HCT116 (cell line): Measurements from ENCODE around the gene CSF2RB. TPM values are rescaled to one million over a fixed set of nuclear protein-coding genes. Genes with fewer than 3 reads are reported as not detected.

Experiments
- ATAC-seq: fragments of 200-7000 bp; cut with Tn5 transposase; 2 replicates; pipeline ENCODE4 v1.9.1; 2020; ENCODE audit warnings: mild to moderate bottlenecking, moderate library complexity
- BruUV-seq: library from RNA; stranded (reverse); fragments of 400-500 nt; replicated peaks from 2 replicates; lab custom pipeline; 2021; lab: Mats Ljungman, UMichigan
- CTCF ChIA-PET: fragments of 300-600 bp; sonication (Branson Sonifier 250); formaldehyde crosslinking; loops from one replicate; lab custom pipeline; 2021; ENCODE audit warnings: antibody characterized with exemption; lab: Charles Lee
- POLR2A ChIA-PET: fragments of 300-600, 350-600 bp; sonication (Branson Sonifier 250); formaldehyde crosslinking; loops from one replicate; lab custom pipeline; 2021; ENCODE audit warnings: antibody characterized with exemption; lab: Charles Lee
- RAD21 ChIA-PET, 2 experiments: fragments of 300-600 bp; sonication (Branson Sonifier 250); formaldehyde crosslinking; loops; one replicate each; lab custom pipeline; 2023; ENCODE audit warnings: low total read pairs in 2 of 2; ENCODE audit not compliant: uncharacterized antibody in 2 of 2, unreplicated experiment in 2 of 2, low non-redundant PET in 1 of 2; lab: Charles Lee
- DNase-seq: peaks from one replicate; pipeline ENCODE4 v3.0.0-alpha.2; 2010; ENCODE audit warnings: low read depth, low spot score
- H2AFZ ChIP-seq: fragments of 200-600 bp; shearing (Covaris generic), sonication (generic); 2 replicates; pipeline ENCODE4 v1.6.1; 2017; ENCODE audit warnings: low read depth, mixed run types, mixed read lengths, antibody characterized with exemption, low read length; ENCODE audit not compliant: poor library complexity, severe bottlenecking
- H3K27ac ChIP-seq: 2 replicates; pipeline ENCODE4 v1.5.1; 2012; ENCODE audit warnings: low read depth, low read length
- H3K27me3 ChIP-seq: fragments of 200-600 bp; sonication (generic); 2 replicates; pipeline ENCODE4 v1.6.1; 2016; ENCODE audit warnings: mixed run types, low read length, mixed read lengths; ENCODE audit not compliant: insufficient read depth
- H3K36me3 ChIP-seq, 2 experiments: fragments of 200-500 bp in 1 of 2; fragments of 200-600 bp in 1 of 2; sonication (Bioruptor generic) in 1 of 2; sonication (generic) in 1 of 2; 2 replicates each; pipeline versions ENCODE4 v1.5.1 to v1.6.1; 2014 to 2016; ENCODE audit warnings: low read length in 2 of 2, inconsistent platforms in 1 of 2, mixed read lengths in 1 of 2, mixed run types in 1 of 2; ENCODE audit not compliant: insufficient read depth in 2 of 2, control insufficient read depth in 1 of 2
- H3K4me1 ChIP-seq, 2 experiments: fragments of 200-600 bp in 1 of 2; sonication (generic) in 1 of 2; 2 replicates each; pipeline versions ENCODE4 v1.5.1 to v1.6.1; 2012 to 2017; ENCODE audit warnings: low read length in 2 of 2, inconsistent platforms in 1 of 2, mild to moderate bottlenecking in 1 of 2, mixed read lengths in 1 of 2, mixed run types in 1 of 2, moderate library complexity in 1 of 2; ENCODE audit not compliant: insufficient read depth in 2 of 2, control insufficient read depth in 1 of 2
- H3K4me2 ChIP-seq: fragments of 200-600 bp; sonication (generic); 2 replicates; pipeline ENCODE4 v1.6.1; 2017; ENCODE audit warnings: mixed run types, low read length, mixed read lengths
- H3K4me3 ChIP-seq, 2 experiments: fragments of 200-600 bp in 1 of 2; sonication (generic) in 1 of 2; replicated peaks in 1 of 2; 2 replicates each; pipeline ENCODE4 v1.5.1; 2011 to 2016; ENCODE audit warnings: low read length in 2 of 2, control low read depth in 1 of 2, low read depth in 1 of 2, mild to moderate bottlenecking in 1 of 2, mixed read lengths in 1 of 2, mixed run types in 1 of 2
- H3K79me2 ChIP-seq: fragments of 200-600 bp; sonication (generic); 2 replicates; pipeline ENCODE4 v1.6.1; 2017; ENCODE audit warnings: mild to moderate bottlenecking, mixed run types, low read length, moderate library complexity, mixed read lengths; ENCODE audit not compliant: insufficient read depth
- H3K9ac ChIP-seq: fragments of 200-600 bp; sonication (generic); 2 replicates; pipeline ENCODE4 v1.6.1; 2016; ENCODE audit warnings: low read length, mixed read lengths
- H3K9me2 ChIP-seq: fragments of 200-600 bp; sonication (generic), shearing (Covaris generic); 2 replicates; pipeline ENCODE4 v1.6.1; 2017; ENCODE audit warnings: mixed run types, mild to moderate bottlenecking, moderate library complexity; ENCODE audit not compliant: insufficient read depth
- H3K9me3 ChIP-seq, 2 experiments: fragments of 200-500 bp in 1 of 2; fragments of 200-600 bp in 1 of 2; sonication (Bioruptor generic) in 1 of 2; sonication (generic) in 1 of 2; 2 replicates each; pipeline ENCODE4 v1.6.1; 2014 to 2017; ENCODE audit warnings: low read length in 2 of 2, mixed read lengths in 2 of 2, inconsistent platforms in 1 of 2, low read depth in 1 of 2, mild to moderate bottlenecking in 1 of 2, mixed run types in 1 of 2, moderate library complexity in 1 of 2; ENCODE audit not compliant: control insufficient read depth in 1 of 2, insufficient read depth in 1 of 2
- H4K20me1 ChIP-seq: fragments of 200-600 bp; sonication (generic), shearing (Covaris generic); 2 replicates; pipeline ENCODE4 v1.6.1; 2017; ENCODE audit warnings: mixed run types, mild to moderate bottlenecking, moderate library complexity; ENCODE audit not compliant: insufficient read depth
- CBX3 ChIP-seq: IDR thresholded peaks from 2 replicates; pipeline ENCODE4 v1.6.1; 2012; ENCODE audit warnings: low read depth
- CEBPB ChIP-seq: IDR thresholded peaks from 2 replicates; pipeline ENCODE4 v1.6.1; 2012; ENCODE audit warnings: low read depth
- EGR1 ChIP-seq: IDR thresholded peaks from 2 replicates; pipeline ENCODE4 v1.6.1; 2012; ENCODE audit warnings: low read depth
- ELF1 ChIP-seq: IDR thresholded peaks from 2 replicates; pipeline ENCODE4 v1.6.1; 2012; ENCODE audit warnings: low read depth, borderline replicate concordance
- EZH2 ChIP-seq: fragments of 200-600 bp; sonication (generic); IDR thresholded peaks from 2 replicates; pipeline ENCODE4 v1.6.1; 2017; ENCODE audit warnings: antibody characterized with exemption, mixed run types
- EZH2phosphoT487 ChIP-seq: fragments of 200-600 bp; IDR thresholded peaks from 2 replicates; pipeline ENCODE4 v1.6.1; 2018; ENCODE audit warnings: antibody characterized with exemption, borderline replicate concordance
- FOSL1 ChIP-seq: IDR thresholded peaks from 2 replicates; pipeline ENCODE4 v1.6.1; 2012; ENCODE audit warnings: low read depth
- JUND ChIP-seq: IDR thresholded peaks from 2 replicates; pipeline ENCODE4 v1.6.1; 2012
- POLR2A ChIP-seq: IDR thresholded peaks from 2 replicates; pipeline ENCODE4 v1.7.0; 2011; ENCODE audit warnings: borderline replicate concordance; ENCODE audit not compliant: insufficient read depth, insufficient read length; ENCODE audit errors: extremely low read depth
- POLR2AphosphoS5 ChIP-seq: IDR thresholded peaks from 2 replicates; pipeline ENCODE4 v1.6.1; 2011; ENCODE audit warnings: mild to moderate bottlenecking, low read depth, low read length, moderate library complexity
- RAD21 ChIP-seq: IDR thresholded peaks from 2 replicates; pipeline ENCODE4 v1.6.1; 2012; ENCODE audit warnings: low read depth, mild to moderate bottlenecking
- SP1 ChIP-seq: IDR thresholded peaks from 2 replicates; pipeline ENCODE4 v1.6.1; 2012; ENCODE audit warnings: low read depth
- SRF ChIP-seq: IDR thresholded peaks from 2 replicates; pipeline ENCODE4 v1.6.1; 2012; ENCODE audit warnings: low read depth
- intact Hi-C: fragments of 100-400 bp; cut with micrococcal nuclease; formaldehyde crosslinking; loops from 2 replicates; pipeline ENCODE4 v1.10.0; 2022
- total RNA-seq: library from RNA; stranded (reverse); gene quantifications from one replicate; pipeline ENCODE4 v1.2.1, GENCODE V29; 2021; ENCODE audit not compliant: unreplicated experiment
- TF ChIP-seq, protein P1 (sequence below), 3 experiments: fragments of 200-600 bp in 1 of 3; sonication (generic) in 1 of 3; IDR thresholded peaks in 2 of 3; conservative IDR thresholded peaks in 1 of 3; 2 replicates each; pipeline ENCODE4 v1.5.1; 2012 to 2017; ENCODE audit warnings: low read depth in 2 of 3, low read length in 2 of 3, antibody characterized with exemption in 1 of 3, borderline replicate concordance in 1 of 3, control low read depth in 1 of 3, mild to moderate bottlenecking in 1 of 3, mixed read lengths in 1 of 3, mixed run types in 1 of 3, moderate library complexity in 1 of 3; ENCODE audit not compliant: insufficient read depth in 1 of 3
- TF ChIP-seq, protein P2 (sequence below): IDR thresholded peaks from 2 replicates; pipeline ENCODE4 v1.6.1; 2012
- TF ChIP-seq, protein P3 (sequence below): IDR thresholded peaks from 2 replicates; pipeline ENCODE4 v1.6.1; 2011; ENCODE audit warnings: mild to moderate bottlenecking, low read length, moderate library complexity; ENCODE audit not compliant: insufficient replicate concordance; ENCODE audit errors: extremely low read depth
- TF ChIP-seq, protein P4 (sequence below): IDR thresholded peaks from 2 replicates; pipeline ENCODE4 v1.6.1; 2012
- TF ChIP-seq, protein P5 (sequence below): IDR thresholded peaks from 2 replicates; pipeline ENCODE4 v1.6.1; 2012; ENCODE audit warnings: low read depth

Gene CSF2RB
- total RNA-seq, 1 experiment from 2014 or later = 0.10 TPM

DNA sequence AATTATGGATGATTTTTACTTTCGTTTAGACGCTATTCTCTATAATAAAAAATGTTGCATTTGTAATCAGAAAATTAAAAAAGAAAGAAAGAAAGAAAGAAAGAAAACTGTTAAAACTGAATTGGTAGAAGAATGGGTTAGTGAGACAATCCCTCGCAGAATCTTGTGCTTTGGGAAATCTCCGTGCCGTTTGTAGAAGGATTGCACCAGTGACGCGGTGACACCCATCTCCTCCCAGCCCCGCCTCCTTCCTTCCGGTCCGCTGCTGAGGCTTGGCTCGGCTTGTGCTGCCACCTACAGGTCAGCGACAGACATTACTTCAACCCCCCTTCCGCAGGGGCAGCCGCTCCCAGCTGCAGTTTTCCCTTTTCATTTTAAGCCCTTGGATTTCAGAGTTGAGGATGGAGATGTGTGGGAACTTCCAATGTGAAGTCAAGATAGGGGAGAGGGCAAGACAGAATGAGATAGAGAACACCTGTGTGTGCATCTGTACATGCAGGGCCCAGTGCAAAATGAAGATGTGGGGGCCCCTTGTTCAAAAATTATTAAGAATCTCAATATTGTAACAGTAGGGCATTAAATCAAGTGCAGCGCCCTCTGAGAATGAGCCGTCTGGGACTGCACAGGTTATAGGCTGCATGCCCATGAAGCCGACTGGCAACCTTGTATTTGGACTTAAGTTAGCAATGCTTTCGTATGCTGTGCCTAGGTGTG lies 64.7 kb downstream of the CSF2RB start:
- ChIA-PET CTCF (interaction anchor here (0.6 to 2.6 kb wide), 18 partner anchors 9 to 457 kb away, joined by 3 to 23 read pairs (median 5); partner anchors contain the start of gene IFT27), RAD21 (interaction anchor here in 1 of 2 experiments (1.0 kb wide), 1 partner anchor 14 kb away, joined by 3 read pairs; no protein-coding TSS in a partner anchor), POLR2A (interaction anchor here (1.2 to 4.1 kb wide), 3 partner anchors 9 to 449 kb away, joined by 3 to 16 read pairs (median 3); partner anchors contain the start of gene EIF3D)
- DNase-seq (peak; percentile 70), ATAC-seq (peak; percentile 88)
- H3K4me3 ChIP-seq = peak overlapping the region; percentile 35 to 48
- intact Hi-C loops = loop anchor here (1.0 to 5.0 kb wide), 4 partner anchors 106 to 431 kb away; no protein-coding TSS in a partner anchor
- peak overlapping the region; percentile 94 for H2AFZ ChIP-seq
- H3K9me3 ChIP-seq = no peaks in the 10 kb centered on the region
- no TSS peak for BruUV-seq
- no peaks in the 10 kb centered on the region for H4K20me1 ChIP-seq
- no peaks in the 10 kb centered on the region for H3K36me3 ChIP-seq
- TF ChIP-seq, protein P1, sequence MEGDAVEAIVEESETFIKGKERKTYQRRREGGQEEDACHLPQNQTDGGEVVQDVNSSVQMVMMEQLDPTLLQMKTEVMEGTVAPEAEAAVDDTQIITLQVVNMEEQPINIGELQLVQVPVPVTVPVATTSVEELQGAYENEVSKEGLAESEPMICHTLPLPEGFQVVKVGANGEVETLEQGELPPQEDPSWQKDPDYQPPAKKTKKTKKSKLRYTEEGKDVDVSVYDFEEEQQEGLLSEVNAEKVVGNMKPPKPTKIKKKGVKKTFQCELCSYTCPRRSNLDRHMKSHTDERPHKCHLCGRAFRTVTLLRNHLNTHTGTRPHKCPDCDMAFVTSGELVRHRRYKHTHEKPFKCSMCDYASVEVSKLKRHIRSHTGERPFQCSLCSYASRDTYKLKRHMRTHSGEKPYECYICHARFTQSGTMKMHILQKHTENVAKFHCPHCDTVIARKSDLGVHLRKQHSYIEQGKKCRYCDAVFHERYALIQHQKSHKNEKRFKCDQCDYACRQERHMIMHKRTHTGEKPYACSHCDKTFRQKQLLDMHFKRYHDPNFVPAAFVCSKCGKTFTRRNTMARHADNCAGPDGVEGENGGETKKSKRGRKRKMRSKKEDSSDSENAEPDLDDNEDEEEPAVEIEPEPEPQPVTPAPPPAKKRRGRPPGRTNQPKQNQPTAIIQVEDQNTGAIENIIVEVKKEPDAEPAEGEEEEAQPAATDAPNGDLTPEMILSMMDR (IDR thresholded peaks at IDR 0.05 in 2 of 3, conservative IDR thresholded peaks at IDR 0.05 in 1 of 3; ENCODE audit: borderline replicate concordance in 1 of 3, insufficient read depth in 1 of 3, low read depth in 2 of 3, low read length in 2 of 3) = peak; percentile 80 to 97 (median 92)
- TF ChIP-seq POLR2A = peak; percentile 41
- TF ChIP-seq FOSL1 = no peak
- TF ChIP-seq ELF1 = no peak; the same call in 1 of the 2 replicates
- no peak for TF ChIP-seq SRF
- no peak for TF ChIP-seq EGR1
- TF ChIP-seq EZH2 = no peak
- TF ChIP-seq JUND = no peak
- TF ChIP-seq POLR2AphosphoS5 = peak; percentile 64; the same call in 1 of the 2 replicates
- TF ChIP-seq CEBPB = no peak
- no peak for TF ChIP-seq SP1
- no peak for TF ChIP-seq EZH2phosphoT487
- TF ChIP-seq, protein P2, sequence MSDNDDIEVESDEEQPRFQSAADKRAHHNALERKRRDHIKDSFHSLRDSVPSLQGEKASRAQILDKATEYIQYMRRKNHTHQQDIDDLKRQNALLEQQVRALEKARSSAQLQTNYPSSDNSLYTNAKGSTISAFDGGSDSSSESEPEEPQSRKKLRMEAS = peak; percentile 7; the same call in 1 of the 2 replicates
- TF ChIP-seq CBX3 = 0 out of 2 replicates have a peak, but pooled peaks have one; percentile 19
- peak; percentile 96 for TF ChIP-seq RAD21
- TF ChIP-seq, protein P3, sequence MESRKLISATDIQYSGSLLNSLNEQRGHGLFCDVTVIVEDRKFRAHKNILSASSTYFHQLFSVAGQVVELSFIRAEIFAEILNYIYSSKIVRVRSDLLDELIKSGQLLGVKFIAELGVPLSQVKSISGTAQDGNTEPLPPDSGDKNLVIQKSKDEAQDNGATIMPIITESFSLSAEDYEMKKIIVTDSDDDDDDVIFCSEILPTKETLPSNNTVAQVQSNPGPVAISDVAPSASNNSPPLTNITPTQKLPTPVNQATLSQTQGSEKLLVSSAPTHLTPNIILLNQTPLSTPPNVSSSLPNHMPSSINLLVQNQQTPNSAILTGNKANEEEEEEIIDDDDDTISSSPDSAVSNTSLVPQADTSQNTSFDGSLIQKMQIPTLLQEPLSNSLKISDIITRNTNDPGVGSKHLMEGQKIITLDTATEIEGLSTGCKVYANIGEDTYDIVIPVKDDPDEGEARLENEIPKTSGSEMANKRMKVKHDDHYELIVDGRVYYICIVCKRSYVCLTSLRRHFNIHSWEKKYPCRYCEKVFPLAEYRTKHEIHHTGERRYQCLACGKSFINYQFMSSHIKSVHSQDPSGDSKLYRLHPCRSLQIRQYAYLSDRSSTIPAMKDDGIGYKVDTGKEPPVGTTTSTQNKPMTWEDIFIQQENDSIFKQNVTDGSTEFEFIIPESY = no peak
- TF ChIP-seq, protein P4, sequence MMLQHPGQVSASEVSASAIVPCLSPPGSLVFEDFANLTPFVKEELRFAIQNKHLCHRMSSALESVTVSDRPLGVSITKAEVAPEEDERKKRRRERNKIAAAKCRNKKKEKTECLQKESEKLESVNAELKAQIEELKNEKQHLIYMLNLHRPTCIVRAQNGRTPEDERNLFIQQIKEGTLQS = no peak
- TF ChIP-seq, protein P5, sequence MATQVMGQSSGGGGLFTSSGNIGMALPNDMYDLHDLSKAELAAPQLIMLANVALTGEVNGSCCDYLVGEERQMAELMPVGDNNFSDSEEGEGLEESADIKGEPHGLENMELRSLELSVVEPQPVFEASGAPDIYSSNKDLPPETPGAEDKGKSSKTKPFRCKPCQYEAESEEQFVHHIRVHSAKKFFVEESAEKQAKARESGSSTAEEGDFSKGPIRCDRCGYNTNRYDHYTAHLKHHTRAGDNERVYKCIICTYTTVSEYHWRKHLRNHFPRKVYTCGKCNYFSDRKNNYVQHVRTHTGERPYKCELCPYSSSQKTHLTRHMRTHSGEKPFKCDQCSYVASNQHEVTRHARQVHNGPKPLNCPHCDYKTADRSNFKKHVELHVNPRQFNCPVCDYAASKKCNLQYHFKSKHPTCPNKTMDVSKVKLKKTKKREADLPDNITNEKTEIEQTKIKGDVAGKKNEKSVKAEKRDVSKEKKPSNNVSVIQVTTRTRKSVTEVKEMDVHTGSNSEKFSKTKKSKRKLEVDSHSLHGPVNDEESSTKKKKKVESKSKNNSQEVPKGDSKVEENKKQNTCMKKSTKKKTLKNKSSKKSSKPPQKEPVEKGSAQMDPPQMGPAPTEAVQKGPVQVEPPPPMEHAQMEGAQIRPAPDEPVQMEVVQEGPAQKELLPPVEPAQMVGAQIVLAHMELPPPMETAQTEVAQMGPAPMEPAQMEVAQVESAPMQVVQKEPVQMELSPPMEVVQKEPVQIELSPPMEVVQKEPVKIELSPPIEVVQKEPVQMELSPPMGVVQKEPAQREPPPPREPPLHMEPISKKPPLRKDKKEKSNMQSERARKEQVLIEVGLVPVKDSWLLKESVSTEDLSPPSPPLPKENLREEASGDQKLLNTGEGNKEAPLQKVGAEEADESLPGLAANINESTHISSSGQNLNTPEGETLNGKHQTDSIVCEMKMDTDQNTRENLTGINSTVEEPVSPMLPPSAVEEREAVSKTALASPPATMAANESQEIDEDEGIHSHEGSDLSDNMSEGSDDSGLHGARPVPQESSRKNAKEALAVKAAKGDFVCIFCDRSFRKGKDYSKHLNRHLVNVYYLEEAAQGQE = no peak
- TF ChIP-seq, all 23 proteins: peak for 6
- peak overlapping the region; percentile 73 for H3K4me2 ChIP-seq
- H3K9ac ChIP-seq = peak overlapping the region; percentile 31; the same call in 1 of the 2 replicates
- H3K27ac ChIP-seq = no peak overlapping the region
- H3K9me2 ChIP-seq = no peaks in the 10 kb centered on the region
- peaks cover 5 to 12% of the 10 kb centered on the region in 2 experiments for H3K4me1 ChIP-seq
- H3K27me3 ChIP-seq = no peaks in the 10 kb centered on the region
- H3K79me2 ChIP-seq = no peaks in the 10 kb centered on the region
